ENCODE results near the gene GLT1D1.

GLT1D1 gene

GRCh38 chr12:128856035-128856790 is 2.9 kb downstream of the GLT1D1 start:
- in situ Hi-C loops (cut with HindIII; ENCODE audit: low sequenced_read_pairs) = no loop called here
- TF ChIP-seq CTCF (IDR thresholded peaks at IDR 0.05; ENCODE audit: low read depth, low read length, missing control alignments) = no peak
- no peak overlapping the region for H3K4me3 ChIP-seq (ENCODE audit: low read depth, low read length)
- DNase-seq (ENCODE audit: low read depth) = no peak

GRCh38 chr12:128856791-128857078 is 3.5 kb downstream of the GLT1D1 start:
- in situ Hi-C loops (cut with HindIII; ENCODE audit: low sequenced_read_pairs) = no loop called here
- DNase-seq (ENCODE audit: low read depth) = no peak
- H3K4me3 ChIP-seq (ENCODE audit: low read depth, low read length) = no peak overlapping the region
- TF ChIP-seq CTCF (IDR thresholded peaks at IDR 0.05; ENCODE audit: low read depth, low read length, missing control alignments) = no peak

- TF ChIP-seq CTCF (IDR thresholded peaks at IDR 0.05; ENCODE audit: low read depth, low read length, missing control alignments) = no peak
- no peak overlapping the region for H3K4me3 ChIP-seq (ENCODE audit: low read depth, low read length)
- DNase-seq (ENCODE audit: low read depth) = no peak
- in situ Hi-C loops (cut with HindIII; ENCODE audit: low sequenced_read_pairs) = no loop called here
Observed at GRCh38 chr12:128857133-128857763, 4.0 kb downstream of the GLT1D1 start.

DNA sequence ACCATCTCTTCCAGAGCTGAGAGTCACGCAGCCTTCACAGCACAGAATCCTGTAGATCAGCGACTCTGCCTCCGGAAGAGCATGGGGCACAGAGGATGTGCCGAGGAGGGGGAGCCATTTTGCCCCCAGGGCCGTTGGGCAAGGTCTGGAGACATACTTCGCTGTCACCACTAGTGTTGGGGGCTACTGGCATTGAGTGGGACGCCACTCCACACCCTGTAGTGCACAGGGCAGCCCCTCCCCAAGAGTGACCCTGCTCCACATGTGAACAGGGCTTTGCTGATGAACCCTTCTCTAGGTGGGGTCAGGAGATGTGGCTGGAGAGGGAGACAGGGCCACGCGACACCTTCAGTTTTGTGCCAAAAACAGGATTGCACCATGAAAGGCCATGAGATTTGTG is 6.0 kb downstream of the GLT1D1 start:
- in situ Hi-C loops (cut with HindIII; ENCODE audit: low sequenced_read_pairs) = no loop called here
- no peak overlapping the region for H3K4me3 ChIP-seq (ENCODE audit: low read depth, low read length)
- TF ChIP-seq CTCF (IDR thresholded peaks at IDR 0.05; ENCODE audit: low read depth, low read length, missing control alignments) = no peak
- DNase-seq (ENCODE audit: low read depth) = no peak

DNA sequence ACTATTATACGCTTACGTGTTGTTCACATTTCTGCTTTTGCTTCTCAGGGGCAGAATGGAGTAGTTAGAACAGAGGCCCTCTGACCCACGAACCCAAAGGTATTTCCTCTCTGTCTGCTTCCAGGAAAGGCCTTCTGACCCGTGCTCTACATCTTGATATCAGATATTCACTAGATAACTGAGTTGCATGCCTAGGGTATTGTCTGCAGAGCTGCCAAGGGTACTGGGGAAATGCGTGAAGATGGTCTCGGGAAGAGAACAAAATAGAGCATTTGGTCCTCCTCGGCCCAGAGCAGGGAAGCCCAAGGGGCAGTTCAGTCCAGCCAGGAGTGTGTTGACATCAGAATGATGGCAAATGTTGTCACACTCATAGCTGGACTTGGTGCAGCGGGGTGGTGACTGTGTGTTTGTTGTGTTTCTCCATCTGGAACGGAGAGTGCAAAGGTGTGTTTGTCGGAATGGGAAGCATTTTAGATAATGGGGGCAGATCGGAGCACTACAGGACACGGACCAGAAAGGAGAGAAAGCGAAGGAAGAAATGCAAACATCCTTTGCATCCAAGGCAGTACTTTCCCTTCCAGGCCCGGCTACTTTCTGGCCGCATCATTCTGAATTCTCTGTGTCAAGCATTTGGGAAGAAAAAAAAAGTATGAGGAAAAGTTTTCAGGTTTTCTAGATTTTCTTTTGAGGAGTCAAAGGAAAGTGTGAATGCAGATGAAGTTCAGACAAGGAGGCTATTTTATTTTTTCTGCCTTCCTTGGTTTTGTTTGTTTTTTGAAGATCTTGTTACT is 8.1 kb downstream of the GLT1D1 start:
- in situ Hi-C loops (cut with HindIII; ENCODE audit: low sequenced_read_pairs) = no loop called here
- no peak for TF ChIP-seq CTCF (IDR thresholded peaks at IDR 0.05; ENCODE audit: low read depth, low read length, missing control alignments)
- no peak overlapping the region for H3K4me3 ChIP-seq (ENCODE audit: low read depth, low read length)
- no peak for DNase-seq (ENCODE audit: low read depth)

- no peak overlapping the region for H3K4me3 ChIP-seq (ENCODE audit: low read depth, low read length)
- TF ChIP-seq CTCF (IDR thresholded peaks at IDR 0.05; ENCODE audit: low read depth, low read length, missing control alignments) = no peak
- in situ Hi-C loops (cut with HindIII; ENCODE audit: low sequenced_read_pairs) = no loop called here
- no peak for DNase-seq (ENCODE audit: low read depth)
Observed at GRCh38 chr12:128863957-128864356, 10.7 kb downstream of the GLT1D1 start.
